PC-9 (cell line): Measurements from ENCODE around the gene FNDC1.

ENCODE experiments used
- EZH2 ChIP-seq: fragments of 200-600 bp; sonication (generic); IDR thresholded peaks from 2 replicates; pipeline ENCODE4 v1.8.0; 2017; ENCODE audit warnings: antibody characterized with exemption, low read depth
- TF ChIP-seq, protein P1 (sequence below): fragments of 200-600 bp; sonication (generic); conservative IDR thresholded peaks from 2 replicates; pipeline ENCODE4 v1.6.1; 2017; ENCODE audit warnings: mixed run types, antibody characterized with exemption, mild to moderate bottlenecking, moderate library complexity

DNA sequence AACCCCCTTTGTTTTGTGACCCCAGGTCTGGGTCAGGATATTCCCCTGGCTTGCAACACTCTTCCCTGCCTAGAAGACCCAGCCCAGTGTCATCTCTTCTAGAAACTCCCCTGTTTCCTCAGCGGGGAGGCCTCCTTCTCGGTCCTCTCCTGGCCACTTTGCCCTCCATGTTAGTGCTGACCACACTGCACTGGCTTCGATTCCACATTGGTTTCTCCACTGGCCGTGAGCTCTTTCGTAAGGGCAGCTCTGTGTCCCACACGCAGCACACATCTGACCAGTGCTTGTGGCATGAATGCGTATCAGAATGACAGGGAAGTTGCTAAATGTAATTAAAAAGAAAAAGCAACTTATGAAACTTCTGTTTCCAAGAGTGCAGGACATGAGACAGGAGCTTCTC, 49.4 kb upstream of the FNDC1 start:
- TF ChIP-seq, protein P1, sequence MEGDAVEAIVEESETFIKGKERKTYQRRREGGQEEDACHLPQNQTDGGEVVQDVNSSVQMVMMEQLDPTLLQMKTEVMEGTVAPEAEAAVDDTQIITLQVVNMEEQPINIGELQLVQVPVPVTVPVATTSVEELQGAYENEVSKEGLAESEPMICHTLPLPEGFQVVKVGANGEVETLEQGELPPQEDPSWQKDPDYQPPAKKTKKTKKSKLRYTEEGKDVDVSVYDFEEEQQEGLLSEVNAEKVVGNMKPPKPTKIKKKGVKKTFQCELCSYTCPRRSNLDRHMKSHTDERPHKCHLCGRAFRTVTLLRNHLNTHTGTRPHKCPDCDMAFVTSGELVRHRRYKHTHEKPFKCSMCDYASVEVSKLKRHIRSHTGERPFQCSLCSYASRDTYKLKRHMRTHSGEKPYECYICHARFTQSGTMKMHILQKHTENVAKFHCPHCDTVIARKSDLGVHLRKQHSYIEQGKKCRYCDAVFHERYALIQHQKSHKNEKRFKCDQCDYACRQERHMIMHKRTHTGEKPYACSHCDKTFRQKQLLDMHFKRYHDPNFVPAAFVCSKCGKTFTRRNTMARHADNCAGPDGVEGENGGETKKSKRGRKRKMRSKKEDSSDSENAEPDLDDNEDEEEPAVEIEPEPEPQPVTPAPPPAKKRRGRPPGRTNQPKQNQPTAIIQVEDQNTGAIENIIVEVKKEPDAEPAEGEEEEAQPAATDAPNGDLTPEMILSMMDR: no peak
- no peak for TF ChIP-seq EZH2
